SK-N-SH (cell line): ENCODE results near the gene RAPGEF6. TPM values are rescaled to one million over a fixed set of nuclear protein-coding genes. Genes with fewer than 3 reads are reported as not detected.

Source experiments
- CTCF ChIA-PET: fragments of 300-600, 350-600 bp; formaldehyde crosslinking; extraction: SDS; loops from one replicate; lab custom pipeline; 2021; lab: Yijun Ruan, JAX
- POLR2A ChIA-PET: fragments of 350-600 bp; sonication (Branson Sonifier 250); formaldehyde crosslinking; extraction: SDS; loops from one replicate; lab custom pipeline; 2020; ENCODE audit warnings: antibody characterized with exemption, inconsistent platforms; lab: Yijun Ruan, JAX
- DNase-seq: peaks from one replicate; pipeline ENCODE4 v3.0.0; 2012
- H2AFZ ChIP-seq: fragments of 200-600 bp; sonication (generic); 2 replicates; pipeline ENCODE4 v1.8.1; 2016; ENCODE audit warnings: antibody characterized with exemption, mild to moderate bottlenecking, low read depth
- H3F3A ChIP-seq: fragments of 200-600 bp; sonication (generic); replicated peaks from 2 replicates; pipeline ENCODE3; 2016; ENCODE audit warnings: antibody characterized with exemption, mild to moderate bottlenecking; ENCODE audit not compliant: insufficient read depth
- H3K27ac ChIP-seq, 2 experiments: fragments of 200-500 bp in 1 of 2; fragments of 200-600 bp in 1 of 2; sonication (Bioruptor generic) in 1 of 2; sonication (generic), shearing (Covaris generic) in 1 of 2; 2 replicates each; pipeline versions ENCODE4 v1.5.1 to v1.6.1; 2014 to 2016; ENCODE audit warnings: low read depth in 2 of 2, inconsistent platforms in 1 of 2, low read length in 1 of 2, mild to moderate bottlenecking in 1 of 2, mixed read lengths in 1 of 2
- H3K27me3 ChIP-seq: fragments of 200-600 bp; sonication (generic), shearing (Covaris generic); 2 replicates; pipeline ENCODE4 v1.6.1; 2016; ENCODE audit warnings: mixed run types; ENCODE audit not compliant: insufficient read depth
- H3K36me3 ChIP-seq, 2 experiments: fragments of 200-500 bp in 1 of 2; fragments of 200-600 bp in 1 of 2; sonication (Bioruptor generic) in 1 of 2; sonication (generic) in 1 of 2; replicated peaks in 1 of 2; 2 replicates each; pipeline versions ENCODE3 to v1.5.1; 2014 to 2016; ENCODE audit warnings: low read length in 1 of 2, mild to moderate bottlenecking in 1 of 2; ENCODE audit not compliant: insufficient read depth in 2 of 2, control insufficient read depth in 1 of 2
- H3K4me1 ChIP-seq, 2 experiments: fragments of 200-500 bp in 1 of 2; fragments of 200-600 bp in 1 of 2; sonication (Bioruptor generic) in 1 of 2; sonication (generic), shearing (Covaris generic) in 1 of 2; 2 replicates each; pipeline versions ENCODE4 v1.5.1 to v1.6.1; 2014 to 2016; ENCODE audit warnings: low read depth in 1 of 2, low read length in 1 of 2, mixed run types in 1 of 2; ENCODE audit not compliant: insufficient read depth in 2 of 2, control insufficient read depth in 1 of 2
- H3K4me2 ChIP-seq: fragments of 200-600 bp; sonication (generic), shearing (Covaris generic); 2 replicates; pipeline ENCODE4 v1.6.1; 2017; ENCODE audit warnings: mixed run types
- H3K4me3 ChIP-seq, 2 experiments: fragments of 200-500 bp in 1 of 2; fragments of 200-600 bp in 1 of 2; sonication (Bioruptor generic) in 1 of 2; sonication (generic), shearing (Covaris generic) in 1 of 2; 2 replicates each; pipeline versions ENCODE4 v1.5.1 to v1.8.1; 2014 to 2016; ENCODE audit warnings: low read depth in 2 of 2, inconsistent platforms in 1 of 2, low read length in 1 of 2, mild to moderate bottlenecking in 1 of 2, mixed read lengths in 1 of 2, moderate library complexity in 1 of 2
- H3K79me2 ChIP-seq: fragments of 200-600 bp; sonication (generic); 2 replicates; pipeline ENCODE4 v1.8.1; 2017; ENCODE audit warnings: mild to moderate bottlenecking; ENCODE audit not compliant: insufficient read depth
- H3K9ac ChIP-seq: fragments of 200-600 bp; sonication (generic); 2 replicates; pipeline ENCODE4 v1.6.1; 2017; ENCODE audit warnings: mixed run types
- H3K9me2 ChIP-seq: fragments of 200-600 bp; sonication (generic); 2 replicates; pipeline ENCODE4 v1.6.1; 2017; ENCODE audit warnings: mixed run types
- H3K9me3 ChIP-seq: fragments of 200-600 bp; sonication (generic); 2 replicates; pipeline ENCODE4 v1.6.1; 2017; ENCODE audit warnings: mixed run types, mild to moderate bottlenecking, moderate library complexity
- H4K20me1 ChIP-seq: fragments of 200-600 bp; sonication (generic); 2 replicates; pipeline ENCODE4 v1.6.1; 2017; ENCODE audit warnings: mild to moderate bottlenecking, mixed run types; ENCODE audit not compliant: insufficient read depth
- CTCF ChIP-seq: fragments of 200-600 bp; sonication (generic); IDR thresholded peaks from 2 replicates; pipeline ENCODE4 v1.6.1; 2017; ENCODE audit warnings: antibody characterized with exemption, mild to moderate bottlenecking, moderate library complexity
- EP300 ChIP-seq, 2 experiments: IDR thresholded peaks; 2 replicates each; pipeline versions ENCODE4 v1.4.0 to v1.6.1; 2012; ENCODE audit warnings: borderline replicate concordance in 1 of 2, low read depth in 1 of 2, low read length in 1 of 2
- FOXJ3 ChIP-seq: sonication (generic); formaldehyde crosslinking; IDR thresholded peaks from 2 replicates; pipeline ENCODE4 v1.5.1; 2020; ENCODE audit warnings: mild to moderate bottlenecking, missing genetic modification reagents
- GABPA ChIP-seq: IDR thresholded peaks from 2 replicates; pipeline ENCODE4 v1.4.0; 2012; ENCODE audit warnings: low read depth, mild to moderate bottlenecking
- IRF3 ChIP-seq: fragments of 150-350 bp; IDR thresholded peaks from 2 replicates; pipeline ENCODE4 v1.6.1; 2016; ENCODE audit warnings: mild to moderate bottlenecking, low read depth, low read length
- MAX ChIP-seq: IDR thresholded peaks from 2 replicates; pipeline ENCODE4 v1.4.0; 2012; ENCODE audit warnings: low read depth
- MEF2A ChIP-seq: IDR thresholded peaks from 2 replicates; pipeline ENCODE4 v1.4.0; 2012; ENCODE audit warnings: low read depth, borderline replicate concordance
- NFIC ChIP-seq: IDR thresholded peaks from 2 replicates; pipeline ENCODE4 v1.4.0; 2012; ENCODE audit warnings: borderline replicate concordance
- PBX3 ChIP-seq: IDR thresholded peaks from 2 replicates; pipeline ENCODE4; 2012
- RAD21 ChIP-seq: IDR thresholded peaks from 2 replicates; pipeline ENCODE4 v1.6.1; 2012; ENCODE audit warnings: mild to moderate bottlenecking, low read length
- REST ChIP-seq: IDR thresholded peaks from 2 replicates; pipeline ENCODE4 v1.6.1; 2012; ENCODE audit warnings: mild to moderate bottlenecking, low read depth, low read length, moderate library complexity
- RFX5 ChIP-seq: IDR thresholded peaks from 2 replicates; pipeline ENCODE4 v1.6.1; 2012; ENCODE audit warnings: mild to moderate bottlenecking, improper control_type of control experiment, low read length
- SMC3 ChIP-seq: IDR thresholded peaks from 2 replicates; pipeline ENCODE4 v1.6.1; 2012; ENCODE audit warnings: low read depth, low read length, improper control_type of control experiment
- TAF1 ChIP-seq: IDR thresholded peaks from 2 replicates; pipeline ENCODE4 v1.6.1; 2012; ENCODE audit warnings: low read depth, mild to moderate bottlenecking, low read length, moderate library complexity, borderline replicate concordance
- TEAD4 ChIP-seq: IDR thresholded peaks from 2 replicates; pipeline ENCODE4 v1.4.0; 2012; ENCODE audit warnings: mild to moderate bottlenecking, borderline replicate concordance; ENCODE audit not compliant: insufficient read depth
- YY1 ChIP-seq: IDR thresholded peaks from 2 replicates; pipeline ENCODE4 v1.4.0; 2012; ENCODE audit warnings: low read depth, mild to moderate bottlenecking
- WGBS: methylation state at CpG from one replicate; pipeline ENCODE4 v1.1.6; 2017; ENCODE audit warnings: low lambda C conversion rate; 5-methylcytosine and 5-hydroxymethylcytosine counted together
- polyA plus RNA-seq, 3 experiments: library from polyadenylated mRNA; depleted of rRNA; stranded (reverse); fragments of >200 nt; gene quantifications; 2 replicates each; pipeline ENCODE4 v1.2.3, GENCODE V29; 2012
- TF ChIP-seq, protein P1 (sequence below): fragments of 150-350 bp; IDR thresholded peaks from 2 replicates; pipeline ENCODE4 v1.6.1; 2017; ENCODE audit warnings: antibody characterized with exemption, low read length, low read depth, borderline replicate concordance

Gene RAPGEF6
- polyA plus RNA-seq, 1 of the 3 experiments (the other 2 are of a cell fraction): 2.9 TPM

DNA sequence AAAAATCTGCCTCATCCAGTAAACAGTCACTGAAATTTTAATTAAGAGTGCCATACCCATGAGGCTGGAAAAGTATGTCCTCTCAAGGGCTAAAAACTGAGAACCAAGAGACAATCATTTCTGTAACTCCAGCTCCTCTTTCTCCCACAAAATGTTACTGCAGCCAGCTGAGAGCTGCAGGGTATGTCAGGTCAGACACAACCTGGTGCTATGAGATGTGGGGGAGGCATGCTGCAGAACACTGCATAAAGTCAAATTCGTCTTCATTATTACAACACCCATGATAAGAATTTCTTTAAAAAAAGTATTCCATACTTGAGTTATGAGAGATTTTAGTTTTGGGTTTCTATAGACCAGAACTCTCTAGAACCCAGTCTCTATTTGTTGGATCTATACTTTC lies 209.0 kb downstream of the RAPGEF6 start:
- Histone ChIP-seq H2AFZ (no peak overlapping the region), H4K20me1 (no peaks in the 10 kb centered on the region)

GRCh38 chr5:131423056-131423455 lies 212.0 kb downstream of the RAPGEF6 start:
- WGBS: 36% methylated on average over 2 of the region's 2 CpGs
- Histone ChIP-seq H4K20me1 (no peaks in the 10 kb centered on the region), H3K4me3 (no peak overlapping the region), H2AFZ (no peak overlapping the region), H3K4me1 (no peaks in the 10 kb centered on the region), H3K27ac (no peak overlapping the region), H3K36me3 (peaks cover 13 to 17% of the 10 kb centered on the region in 2 experiments), H3K9me2 (no peaks in the 10 kb centered on the region), H3K27me3 (no peaks in the 10 kb centered on the region), H3K9ac (no peak overlapping the region), H3K4me2 (no peak overlapping the region), H3F3A (peaks cover 12% of the 10 kb centered on the region), H3K79me2 (no peaks in the 10 kb centered on the region), H3K9me3 (no peaks in the 10 kb centered on the region)
- ChIA-PET POLR2A (no interaction called here), CTCF (interaction anchor here (0.6 to 3.8 kb wide), 39 partner anchors 8 to 640 kb away, joined by 3 to 34 read pairs (median 4); partner anchors contain the start of gene ACSL6)
- peak; percentile 52 for DNase-seq
- TF ChIP-seq PBX3: no peak
- peak; percentile 48; the same call in 1 of the 2 replicates for TF ChIP-seq SMC3
- no peak for TF ChIP-seq RFX5
- TF ChIP-seq YY1: no peak
- TF ChIP-seq CTCF: peak; percentile 75
- no peak for TF ChIP-seq NFIC
- no peak for TF ChIP-seq EP300 (IDR thresholded peaks at IDR 0.05; ENCODE audit: borderline replicate concordance in 1 of 2, low read depth in 1 of 2, low read length in 1 of 2)
- no peak for TF ChIP-seq MAX
- TF ChIP-seq TEAD4: no peak
- TF ChIP-seq, protein P1, sequence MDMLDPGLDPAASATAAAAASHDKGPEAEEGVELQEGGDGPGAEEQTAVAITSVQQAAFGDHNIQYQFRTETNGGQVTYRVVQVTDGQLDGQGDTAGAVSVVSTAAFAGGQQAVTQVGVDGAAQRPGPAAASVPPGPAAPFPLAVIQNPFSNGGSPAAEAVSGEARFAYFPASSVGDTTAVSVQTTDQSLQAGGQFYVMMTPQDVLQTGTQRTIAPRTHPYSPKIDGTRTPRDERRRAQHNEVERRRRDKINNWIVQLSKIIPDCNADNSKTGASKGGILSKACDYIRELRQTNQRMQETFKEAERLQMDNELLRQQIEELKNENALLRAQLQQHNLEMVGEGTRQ: no peak
- no peak for TF ChIP-seq FOXJ3 (CRISPR knock-in tag)
- peak; percentile 84 for TF ChIP-seq RAD21
- TF ChIP-seq IRF3: no peak
- no peak for TF ChIP-seq REST
- no peak for TF ChIP-seq MEF2A

More for the DNA sequence above, 209.0 kb downstream of the RAPGEF6 start:
- H3K36me3 ChIP-seq: peaks cover 24 to 25% of the 10 kb centered on the region in 2 experiments
- no peak for TF ChIP-seq GABPA
- TF ChIP-seq TAF1: no peak
- 0 out of 4 replicates have a peak, but pooled peaks cover 0 to 3% of the 10 kb centered on the region in 2 experiments for H3K4me1 ChIP-seq
- H3K4me2 ChIP-seq: no peak overlapping the region
- no peaks in the 10 kb centered on the region for H3K9me3 ChIP-seq
- H3K27me3 ChIP-seq: no peaks in the 10 kb centered on the region
- H3K27ac ChIP-seq: no peak overlapping the region
- DNase-seq: no peak
- H3F3A ChIP-seq: peaks cover 17% of the 10 kb centered on the region
- H3K4me3 ChIP-seq: no peak overlapping the region
- no peaks in the 10 kb centered on the region for H3K9me2 ChIP-seq
- POLR2A ChIA-PET: no interaction called here
- 80% methylated on average over 1 of the region's 1 CpG for WGBS
- H3K9ac ChIP-seq: no peak overlapping the region
- CTCF ChIA-PET: interaction anchor here (0.7 to 3.8 kb wide), 3 partner anchors 164 to 637 kb away, joined by 3 to 34 read pairs (median 4); no protein-coding TSS in a partner anchor
- H3K79me2 ChIP-seq: no peaks in the 10 kb centered on the region
